H9 (cell line): ENCODE results near the gene KRTAP10-11. TPM values are rescaled to one million over a fixed set of nuclear protein-coding genes. Genes with fewer than 3 reads are reported as not detected.

Experiments
- DNase-seq: peaks from one replicate; pipeline ENCODE4 v3.0.0-alpha.2; 2017
- H2AFZ ChIP-seq: one replicate; pipeline ENCODE4 v1.6.1; 2013; ENCODE audit warnings: mild to moderate bottlenecking, low read length, control low read depth, moderate library complexity
- H2AK5ac ChIP-seq: 2 replicates; pipeline ENCODE4 v1.6.1; 2013; ENCODE audit warnings: low read length, control low read depth, mixed read lengths; ENCODE audit not compliant: insufficient read length
- H2BK120ac ChIP-seq: one replicate; pipeline ENCODE4 v1.6.1; 2013; ENCODE audit warnings: low read depth, mild to moderate bottlenecking, low read length, control low read depth, inconsistent platforms; ENCODE audit not compliant: poor library complexity, severe bottlenecking
- H2BK12ac ChIP-seq: 2 replicates; pipeline ENCODE4 v1.6.1; 2013; ENCODE audit warnings: low read length, control low read depth, mixed read lengths, low read depth; ENCODE audit not compliant: insufficient read length
- H2BK15ac ChIP-seq: 2 replicates; pipeline ENCODE4 v1.6.1; 2013; ENCODE audit warnings: low read depth, low read length, control low read depth
- H2BK20ac ChIP-seq: one replicate; pipeline ENCODE4 v1.6.1; 2013; ENCODE audit warnings: low read depth, mild to moderate bottlenecking, low read length, control low read depth, inconsistent platforms; ENCODE audit not compliant: poor library complexity, severe bottlenecking
- H2BK5ac ChIP-seq: 2 replicates; pipeline ENCODE4 v1.6.1; 2013; ENCODE audit warnings: low read length, control low read depth, mixed read lengths; ENCODE audit not compliant: insufficient read length
- H3K14ac ChIP-seq: 2 replicates; pipeline ENCODE4 v1.6.1; 2013; ENCODE audit warnings: low read length, control low read depth; ENCODE audit not compliant: insufficient read depth
- H3K18ac ChIP-seq: 2 replicates; pipeline ENCODE4 v1.6.1; 2013; ENCODE audit warnings: low read depth, mild to moderate bottlenecking, mixed read lengths, low read length, control low read depth; ENCODE audit not compliant: insufficient read length
- H3K23ac ChIP-seq: 2 replicates; pipeline ENCODE4 v1.6.1; 2013; ENCODE audit warnings: low read length, control low read depth, mixed read lengths, low read depth; ENCODE audit not compliant: insufficient read length
- H3K23me2 ChIP-seq: 2 replicates; pipeline ENCODE4 v1.6.1; 2013; ENCODE audit warnings: low read depth, mild to moderate bottlenecking, mixed read lengths, low read length, control low read depth; ENCODE audit not compliant: insufficient read length, poor library complexity, severe bottlenecking
- H3K27ac ChIP-seq: 2 replicates; pipeline ENCODE4 v1.5.1; 2013; ENCODE audit warnings: low read length, control low read depth, mixed read lengths, low read depth; ENCODE audit not compliant: insufficient read length
- H3K27me3 ChIP-seq: 2 replicates; pipeline ENCODE4 v1.6.1; 2013; ENCODE audit warnings: low read length, control low read depth, inconsistent platforms; ENCODE audit not compliant: insufficient read depth
- H3K4ac ChIP-seq: 2 replicates; pipeline ENCODE4 v1.6.1; 2013; ENCODE audit warnings: low read depth, mild to moderate bottlenecking, control low read depth, inconsistent platforms, low read length, moderate library complexity
- H3K4me1 ChIP-seq: 2 replicates; pipeline ENCODE4 v1.6.1; 2013; ENCODE audit warnings: low read length, control low read depth, inconsistent platforms; ENCODE audit not compliant: insufficient read depth
- H3K4me2 ChIP-seq: 2 replicates; pipeline ENCODE4 v1.6.1; 2013; ENCODE audit warnings: low read length, control low read depth, mixed read lengths; ENCODE audit not compliant: insufficient read length, insufficient read depth
- H3K56ac ChIP-seq: 2 replicates; pipeline ENCODE4 v1.6.1; 2013; ENCODE audit warnings: low read depth, mild to moderate bottlenecking, mixed read lengths, low read length, control low read depth; ENCODE audit not compliant: insufficient read length
- H3K79me1 ChIP-seq: 2 replicates; pipeline ENCODE4 v1.6.1; 2013; ENCODE audit warnings: low read depth, mild to moderate bottlenecking, moderate library complexity, low read length, control low read depth, inconsistent platforms; ENCODE audit not compliant: insufficient read depth, poor library complexity, severe bottlenecking
- H3K79me2 ChIP-seq: 2 replicates; pipeline ENCODE4 v1.6.1; 2013; ENCODE audit warnings: low read length, control low read depth, inconsistent platforms; ENCODE audit not compliant: insufficient read depth
- H3K9ac ChIP-seq: 2 replicates; pipeline ENCODE4 v1.6.1; 2013; ENCODE audit warnings: low read length, control low read depth, mixed read lengths; ENCODE audit not compliant: insufficient read length; ENCODE audit errors: extremely low read depth
- H3K9me3 ChIP-seq: one replicate; pipeline ENCODE4 v1.6.1; 2013; ENCODE audit warnings: low read depth, low read length, inconsistent platforms; ENCODE audit not compliant: control insufficient read depth
- H3T11ph ChIP-seq: one replicate; pipeline ENCODE4 v1.6.1; 2013; ENCODE audit warnings: mild to moderate bottlenecking, low read length, control low read depth, inconsistent platforms
- H4K20me1 ChIP-seq: one replicate; pipeline ENCODE4 v1.6.1; 2013; ENCODE audit not compliant: control insufficient read depth, insufficient read length, insufficient read depth
- H4K5ac ChIP-seq: 2 replicates; pipeline ENCODE4 v1.6.1; 2013; ENCODE audit warnings: low read depth, mild to moderate bottlenecking, mixed read lengths, low read length, control low read depth; ENCODE audit not compliant: insufficient read length
- H4K8ac ChIP-seq: replicated peaks from 2 replicates; pipeline ENCODE4 v1.6.1; 2013; ENCODE audit warnings: low read length, control low read depth, mixed read lengths, low read depth; ENCODE audit not compliant: insufficient read length
- H4K91ac ChIP-seq: 2 replicates; pipeline ENCODE4 v1.6.1; 2013; ENCODE audit warnings: low read depth, mild to moderate bottlenecking, moderate library complexity, mixed read lengths, low read length, control low read depth; ENCODE audit not compliant: insufficient read length
- H3K27ac Mint-ChIP-seq, 3 experiments: 2 replicates in 2 of 3; 3 replicates in 1 of 3; pipeline ENCODE4 v1.8.0; 2020 to 2021; ENCODE audit warnings: mixed read lengths in 3 of 3, mild to moderate bottlenecking in 1 of 3, moderate library complexity in 1 of 3
- H3K27me3 Mint-ChIP-seq: 2 replicates; pipeline ENCODE4 v1.8.0; 2021; ENCODE audit warnings: low read depth, mild to moderate bottlenecking, moderate library complexity, mixed read lengths
- H3K36me3 Mint-ChIP-seq, 3 experiments: 2 replicates in 2 of 3; 3 replicates in 1 of 3; pipeline ENCODE4 v1.8.0; 2020 to 2021; ENCODE audit warnings: low read depth in 3 of 3, mixed read lengths in 3 of 3; ENCODE audit not compliant: insufficient read depth in 1 of 3
- H3K4me1 Mint-ChIP-seq, 2 experiments: 2 replicates each; pipeline ENCODE4 v1.8.0; 2020; ENCODE audit warnings: mixed read lengths in 2 of 2
- H3K4me3 Mint-ChIP-seq, 2 experiments: 2 replicates in 1 of 2; 3 replicates in 1 of 2; pipeline ENCODE4 v1.8.0; 2020 to 2021; ENCODE audit warnings: mild to moderate bottlenecking in 2 of 2, mixed read lengths in 2 of 2, moderate library complexity in 1 of 2
- H3K9me3 Mint-ChIP-seq, 2 experiments: 2 replicates in 1 of 2; 3 replicates in 1 of 2; pipeline ENCODE4 v1.8.0; 2020; ENCODE audit warnings: mild to moderate bottlenecking in 2 of 2, mixed read lengths in 2 of 2, moderate library complexity in 1 of 2
- CTCF ChIP-seq: fragments of 200-600 bp; sonication (generic); conservative IDR thresholded peaks from 3 replicates; pipeline ENCODE4 v1.8.0; 2021; ENCODE audit warnings: antibody characterized with exemption, mild to moderate bottlenecking
- WGBS: extraction: QIAGEN DNeasy Blood & Tissue Kit; methylation state at CpG from one replicate; pipeline ENCODE4 v1.1.7; 2013; ENCODE audit warnings: missing lambda C conversion rate, low lambda C conversion rate, mixed read lengths; ENCODE audit not compliant: insufficient read length; ENCODE audit errors: extremely low coverage; 5-methylcytosine and 5-hydroxymethylcytosine counted together
- total RNA-seq: library from RNA; stranded (reverse); gene quantifications from 2 replicates; pipeline ENCODE4 v1.2.1, GENCODE V29; 2021

The KRTAP10-11 gene
- total RNA-seq, 1 experiment from 2014 or later = not detected

- no peak overlapping the region for H2BK120ac ChIP-seq
- WGBS = no CpG with 5 or more reads among the region's 17 CpGs
Measured at GRCh38 chr21:44653656-44654575, 7.7 kb downstream of the KRTAP10-11 start.

More at GRCh38 chr21:44653656-44654575, 7.7 kb downstream of the KRTAP10-11 start:
- Histone ChIP-seq H4K91ac (no peak overlapping the region), H3K4me1 (no peaks in the 10 kb centered on the region), H3T11ph (no peak overlapping the region), H2BK15ac (no peak overlapping the region), H2AFZ (no peak overlapping the region), H3K14ac (no peak overlapping the region), H2BK20ac (no peak overlapping the region), H3K56ac (no peak overlapping the region), H3K79me1 (no peaks in the 10 kb centered on the region), H2BK12ac (no peak overlapping the region), H3K9me3 (no peaks in the 10 kb centered on the region), H3K9ac (no peak overlapping the region), H3K27me3 (no peaks in the 10 kb centered on the region), H3K23ac (no peak overlapping the region), H3K4me2 (no peak overlapping the region), H2AK5ac (no peak overlapping the region), H2BK5ac (no peak overlapping the region), H4K20me1 (no peaks in the 10 kb centered on the region), H3K23me2 (no peaks in the 10 kb centered on the region), H3K18ac (no peak overlapping the region), H3K4ac (no peak overlapping the region), H3K27ac (no peak overlapping the region), H3K79me2 (no peaks in the 10 kb centered on the region), H4K5ac (no peak overlapping the region), H4K8ac (no peak overlapping the region)
- no peak for TF ChIP-seq CTCF
- no peak overlapping the region for H3K4me3 Mint-ChIP-seq
- H3K27ac Mint-ChIP-seq = no peak overlapping the region
- DNase-seq = no peak
- H3K9me3 Mint-ChIP-seq = peaks cover 15 to 16% of the 10 kb centered on the region in 2 experiments; a peak in 4 of 5 replicates
- H3K4me1 Mint-ChIP-seq = peaks cover 8 to 18% of the 10 kb centered on the region in 2 experiments
- peaks cover 4 to 15% (median 8%) of the 10 kb centered on the region in 3 experiments for H3K36me3 Mint-ChIP-seq
- H3K27me3 Mint-ChIP-seq = peaks cover 22% of the 10 kb centered on the region
